ENCODE results near the gene TTC29.

DNA sequence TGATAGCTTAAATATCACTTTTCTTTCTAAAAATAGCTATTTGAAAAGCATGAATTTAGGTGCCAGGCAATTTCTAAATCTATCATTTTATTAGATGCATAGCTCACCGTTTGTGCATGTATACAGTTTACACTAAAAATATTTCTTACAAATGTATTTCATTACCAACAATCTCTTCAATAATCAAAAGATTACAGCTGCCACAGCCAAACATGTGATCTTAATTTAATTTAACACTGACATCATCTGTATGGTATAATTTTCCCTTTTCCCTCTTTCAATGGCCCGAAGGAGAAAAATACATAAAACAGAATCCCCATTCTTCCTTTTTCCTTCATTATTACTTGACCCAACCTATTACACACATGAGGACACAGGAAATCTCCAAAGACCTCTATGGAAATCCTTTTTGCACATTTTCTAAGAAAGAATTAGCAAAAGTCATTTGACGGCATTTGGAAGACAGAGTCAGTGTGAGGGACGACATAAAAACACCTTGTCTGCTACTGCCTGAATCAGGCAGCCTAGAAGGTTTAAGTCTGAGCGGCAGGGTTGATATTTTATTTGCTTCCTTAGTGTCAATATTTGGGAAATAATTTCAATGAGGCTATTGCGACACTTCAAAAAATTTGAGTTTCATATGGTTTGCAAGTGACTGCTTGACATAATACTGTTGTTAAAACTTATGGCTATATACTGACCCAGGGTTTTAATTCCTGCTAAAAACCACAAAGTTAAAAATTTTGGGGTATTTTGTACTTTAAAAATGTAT is 111.2 kb downstream of the TTC29 start:
- TF ChIP-seq, protein P1, sequence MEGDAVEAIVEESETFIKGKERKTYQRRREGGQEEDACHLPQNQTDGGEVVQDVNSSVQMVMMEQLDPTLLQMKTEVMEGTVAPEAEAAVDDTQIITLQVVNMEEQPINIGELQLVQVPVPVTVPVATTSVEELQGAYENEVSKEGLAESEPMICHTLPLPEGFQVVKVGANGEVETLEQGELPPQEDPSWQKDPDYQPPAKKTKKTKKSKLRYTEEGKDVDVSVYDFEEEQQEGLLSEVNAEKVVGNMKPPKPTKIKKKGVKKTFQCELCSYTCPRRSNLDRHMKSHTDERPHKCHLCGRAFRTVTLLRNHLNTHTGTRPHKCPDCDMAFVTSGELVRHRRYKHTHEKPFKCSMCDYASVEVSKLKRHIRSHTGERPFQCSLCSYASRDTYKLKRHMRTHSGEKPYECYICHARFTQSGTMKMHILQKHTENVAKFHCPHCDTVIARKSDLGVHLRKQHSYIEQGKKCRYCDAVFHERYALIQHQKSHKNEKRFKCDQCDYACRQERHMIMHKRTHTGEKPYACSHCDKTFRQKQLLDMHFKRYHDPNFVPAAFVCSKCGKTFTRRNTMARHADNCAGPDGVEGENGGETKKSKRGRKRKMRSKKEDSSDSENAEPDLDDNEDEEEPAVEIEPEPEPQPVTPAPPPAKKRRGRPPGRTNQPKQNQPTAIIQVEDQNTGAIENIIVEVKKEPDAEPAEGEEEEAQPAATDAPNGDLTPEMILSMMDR (IDR thresholded peaks at IDR 0.05; ENCODE audit: insufficient read depth, low read length, poor library complexity, severe bottlenecking), result no peak
- TF ChIP-seq EZH2phosphoT487 (conservative IDR thresholded peaks at IDR 0.05; ENCODE audit: low read length), result no peak
